Stimulated activated CD8-positive, alpha-beta memory T cell treated with anti-CD3 and anti-CD28 coated beads, Interleukin-15, amount 100 ng/mL, for 1 hour (primary cell): ENCODE data around the gene ELAVL3.
"Not testable (repeated sequence)": the region's sequence is repeated elsewhere in the genome, so short reads cannot be mapped to it uniquely, and the experiment has no call there.

Experiments
- DNase-seq: peaks from one replicate; pipeline ENCODE4 v3.0.0-alpha.2; 2020; ENCODE audit warnings: low read depth

The ELAVL3 gene

DNA sequence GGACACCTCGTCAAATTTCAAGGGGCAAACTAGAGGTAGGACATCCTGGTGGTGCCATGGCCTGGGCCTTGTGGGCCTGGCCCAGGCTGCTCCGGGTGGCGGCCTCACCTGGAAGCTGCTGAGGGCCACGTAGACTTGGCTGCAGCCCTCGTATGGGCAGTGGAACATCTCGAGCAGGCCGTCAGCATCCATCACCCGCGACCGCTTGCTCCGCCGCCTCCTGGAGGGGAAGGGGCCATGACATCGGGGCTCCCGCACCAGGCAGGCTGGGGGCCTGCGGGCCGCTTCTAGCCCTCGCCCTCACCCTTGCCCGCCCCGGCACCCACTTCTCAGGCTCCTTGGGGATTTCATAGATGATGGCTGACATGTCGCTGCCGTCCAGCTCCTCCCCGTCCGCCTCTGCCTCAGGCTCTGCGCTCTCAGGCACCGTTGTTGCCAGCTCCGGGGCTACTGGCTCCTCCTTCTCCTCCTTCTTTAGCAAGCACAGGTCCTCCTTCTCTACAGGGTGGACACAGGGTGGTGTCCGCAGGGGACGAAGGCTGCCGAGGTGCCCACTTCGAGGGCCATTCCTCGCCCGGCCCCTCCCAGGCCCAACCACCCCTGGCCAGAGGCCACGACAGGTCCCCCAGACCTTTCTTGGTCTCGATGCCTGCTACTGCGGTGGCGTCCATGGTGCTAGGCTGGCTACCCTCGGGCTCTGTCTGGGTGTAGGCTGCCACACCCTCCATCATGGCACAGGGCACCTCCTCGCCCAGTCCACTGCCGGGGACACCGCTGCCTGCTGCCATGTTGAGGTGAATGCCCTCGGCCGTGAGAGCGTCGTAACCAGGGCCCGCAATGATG, 6.0 kb upstream of the ELAVL3 start:
- DNase-seq = no peak

DNA sequence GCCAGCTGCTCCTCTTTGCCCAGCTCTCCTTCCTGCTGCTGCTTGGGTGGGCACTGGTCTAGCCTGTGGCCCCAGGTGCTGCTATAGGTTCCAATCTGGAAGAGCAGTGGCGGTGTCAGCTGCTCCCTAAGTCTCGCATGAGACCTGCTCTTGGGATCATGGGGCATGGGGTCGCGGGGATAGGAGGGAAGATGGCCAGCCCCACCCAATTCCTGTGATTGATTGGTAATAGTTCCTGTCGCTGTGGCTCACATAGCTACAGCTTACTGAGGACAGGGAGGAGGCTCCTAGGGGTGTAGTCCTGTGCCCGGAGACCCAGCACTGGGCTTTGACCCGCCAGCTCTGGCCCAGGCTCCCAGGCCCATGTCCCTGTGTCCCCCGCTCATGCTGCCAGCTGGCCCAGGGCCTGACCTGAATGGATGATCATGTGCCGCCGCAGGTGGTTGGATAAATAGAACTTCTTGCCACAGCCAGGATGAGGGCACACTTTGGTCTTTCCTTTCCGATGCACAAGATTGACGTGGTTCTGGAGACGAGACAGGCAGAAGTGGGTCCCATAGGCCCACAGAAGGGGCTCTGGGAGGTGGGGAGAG, 4.5 kb upstream of the ELAVL3 start:
- DNase-seq = no peak

DNA sequence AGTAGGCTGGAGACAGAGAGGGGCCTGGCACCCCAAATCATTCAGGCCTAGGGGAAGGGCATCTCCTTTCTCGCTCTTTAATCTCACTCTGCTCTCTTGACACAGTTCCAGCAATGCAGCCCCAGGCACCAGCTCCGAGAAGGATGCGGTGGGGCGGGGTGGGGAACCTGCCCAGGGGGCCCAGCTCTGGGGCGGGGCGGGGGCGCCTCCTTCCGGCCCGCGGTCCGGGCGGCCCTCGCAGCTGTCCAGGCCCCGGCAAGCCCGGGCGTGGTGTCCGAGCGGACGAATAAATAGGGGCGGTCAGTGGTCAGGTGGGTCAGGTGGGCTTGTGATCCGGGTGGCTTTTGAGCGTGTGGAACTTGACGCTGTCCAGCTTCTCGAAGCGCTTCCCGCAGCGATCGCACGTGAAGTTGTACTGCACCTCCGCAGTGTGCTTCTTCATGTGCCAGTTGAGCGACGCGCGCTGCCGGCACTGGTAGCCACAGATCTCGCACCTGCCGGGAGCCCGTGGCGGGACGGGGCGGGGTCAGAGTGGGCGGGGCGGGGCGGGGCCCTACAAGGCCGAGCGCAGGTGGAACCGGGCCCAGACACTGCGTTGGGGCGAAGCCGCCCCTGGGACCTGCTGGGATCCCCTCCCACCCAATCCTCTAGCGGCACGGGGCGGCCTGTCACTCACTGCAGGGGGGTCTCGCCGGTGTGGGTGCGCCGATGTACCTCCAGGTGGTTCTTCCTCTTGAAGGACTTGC, 2.7 kb upstream of the ELAVL3 start:
- DNase-seq = no peak

DNA sequence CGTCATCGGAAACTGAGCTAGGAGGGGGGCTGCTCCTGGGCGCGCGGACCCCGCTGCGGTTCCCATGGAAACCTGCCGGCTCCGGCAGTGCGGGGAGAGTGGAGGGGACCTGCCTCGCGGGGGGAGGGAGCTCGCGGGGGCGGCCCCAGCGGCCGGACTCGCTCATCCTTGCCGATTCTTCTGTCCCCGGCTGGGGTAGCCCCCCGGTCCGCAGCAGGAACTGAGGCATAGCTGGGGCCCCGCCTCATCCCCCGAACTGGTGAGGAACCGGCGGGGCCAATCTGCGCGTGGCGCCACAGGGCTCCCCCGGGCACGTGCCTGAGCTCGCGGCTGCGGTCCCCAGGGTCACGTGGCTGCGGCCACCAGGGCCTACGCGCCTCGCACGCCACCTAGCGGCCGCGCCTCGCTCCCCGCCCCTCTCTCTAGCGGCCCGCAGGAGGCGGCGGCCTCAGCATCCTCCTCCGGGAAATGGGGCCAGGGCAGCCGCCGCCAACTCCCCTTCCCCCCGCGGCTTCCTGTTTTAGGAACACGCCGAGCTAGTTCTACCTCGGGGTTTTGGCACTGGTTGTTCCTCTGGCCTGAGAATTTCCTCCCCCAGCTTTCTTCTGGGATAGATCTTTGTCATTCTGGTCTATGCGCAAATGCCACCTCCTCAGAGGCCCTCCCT, 1.7 kb upstream of the ELAVL3 start:
- peak; percentile 68 for DNase-seq

DNA sequence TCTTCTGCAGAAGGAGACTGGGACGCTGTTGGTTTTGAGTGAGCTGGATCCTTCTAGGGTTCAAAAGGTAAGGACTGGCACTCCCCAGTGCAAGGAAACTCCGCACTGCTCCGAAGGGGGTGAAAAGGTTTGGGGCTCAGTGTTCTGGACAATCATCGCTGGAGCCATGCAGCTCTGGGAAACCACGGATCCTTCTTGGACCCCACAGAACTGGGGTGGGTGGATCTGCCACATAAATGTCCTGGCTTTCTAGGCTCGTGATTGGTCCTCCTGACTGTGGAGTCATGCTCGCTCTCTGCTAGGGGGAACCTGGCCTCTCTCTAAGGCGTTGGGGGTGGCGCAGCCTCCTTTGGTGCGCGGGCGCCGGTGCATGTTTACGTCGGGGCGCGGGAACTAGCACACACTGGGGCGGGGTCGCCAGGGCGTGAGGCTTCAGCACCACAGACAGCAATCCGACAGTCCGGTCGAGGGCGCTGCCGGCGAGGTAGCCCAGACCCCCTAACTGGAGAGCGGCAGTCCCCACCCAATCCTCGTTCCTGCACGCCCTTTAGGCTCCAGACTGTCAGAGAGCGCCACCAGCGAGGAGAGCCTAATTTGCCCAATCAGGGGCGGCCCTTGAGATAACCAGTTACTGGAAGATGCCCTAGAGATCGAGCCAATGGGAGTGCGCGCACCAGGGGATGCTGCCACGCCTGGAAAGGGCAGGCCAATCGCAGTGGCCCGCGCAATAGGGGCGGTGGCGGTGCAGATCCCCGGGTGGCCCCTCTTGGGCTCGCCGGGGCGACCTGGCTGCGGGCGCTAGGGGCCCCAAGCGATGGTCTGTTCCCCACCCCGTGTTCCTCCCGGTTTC, 913 bp upstream of the ELAVL3 start:
- DNase-seq = peak; percentile 11

DNA sequence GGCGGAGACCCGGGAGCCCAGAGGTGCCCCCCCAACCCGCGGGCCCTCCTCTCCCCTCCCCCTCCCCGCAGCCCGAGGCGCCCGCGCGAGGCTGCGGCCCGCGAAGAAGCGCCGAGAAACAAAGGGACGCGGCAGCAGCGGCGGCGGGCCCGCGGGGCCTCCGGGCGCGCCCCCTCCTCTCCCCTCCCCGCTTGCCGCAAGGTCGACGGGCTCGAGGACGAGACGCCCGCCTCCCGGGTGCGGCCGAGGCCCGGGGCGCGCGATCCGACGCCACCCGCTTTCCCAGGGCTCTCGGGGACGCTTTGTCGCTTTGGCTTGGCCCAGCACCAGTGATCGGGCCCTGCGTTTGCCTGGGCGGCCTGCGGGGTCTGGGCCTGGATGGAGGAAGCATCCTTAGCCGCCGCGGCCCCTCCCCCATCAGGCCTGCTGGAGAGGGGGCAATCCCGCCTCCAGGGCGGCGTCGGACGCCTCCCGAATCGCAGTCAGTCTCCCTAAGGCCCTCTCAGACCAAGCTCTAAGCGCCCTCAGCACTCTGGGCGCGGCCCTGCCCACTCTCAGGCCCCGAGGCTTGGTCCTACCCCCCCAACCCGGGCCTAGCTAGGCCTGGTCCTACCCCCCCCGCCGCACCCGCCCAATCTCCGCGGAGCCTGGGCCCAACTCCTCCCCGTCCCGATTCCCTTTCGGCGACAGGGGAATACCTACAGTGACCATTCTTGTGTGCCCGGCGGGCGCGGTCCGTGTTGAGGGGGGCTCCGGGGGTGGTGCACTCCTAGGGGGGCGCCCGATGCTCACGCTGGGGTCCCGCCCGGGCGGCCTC, 740 bp downstream of the ELAVL3 start:
- no peak for DNase-seq

DNA sequence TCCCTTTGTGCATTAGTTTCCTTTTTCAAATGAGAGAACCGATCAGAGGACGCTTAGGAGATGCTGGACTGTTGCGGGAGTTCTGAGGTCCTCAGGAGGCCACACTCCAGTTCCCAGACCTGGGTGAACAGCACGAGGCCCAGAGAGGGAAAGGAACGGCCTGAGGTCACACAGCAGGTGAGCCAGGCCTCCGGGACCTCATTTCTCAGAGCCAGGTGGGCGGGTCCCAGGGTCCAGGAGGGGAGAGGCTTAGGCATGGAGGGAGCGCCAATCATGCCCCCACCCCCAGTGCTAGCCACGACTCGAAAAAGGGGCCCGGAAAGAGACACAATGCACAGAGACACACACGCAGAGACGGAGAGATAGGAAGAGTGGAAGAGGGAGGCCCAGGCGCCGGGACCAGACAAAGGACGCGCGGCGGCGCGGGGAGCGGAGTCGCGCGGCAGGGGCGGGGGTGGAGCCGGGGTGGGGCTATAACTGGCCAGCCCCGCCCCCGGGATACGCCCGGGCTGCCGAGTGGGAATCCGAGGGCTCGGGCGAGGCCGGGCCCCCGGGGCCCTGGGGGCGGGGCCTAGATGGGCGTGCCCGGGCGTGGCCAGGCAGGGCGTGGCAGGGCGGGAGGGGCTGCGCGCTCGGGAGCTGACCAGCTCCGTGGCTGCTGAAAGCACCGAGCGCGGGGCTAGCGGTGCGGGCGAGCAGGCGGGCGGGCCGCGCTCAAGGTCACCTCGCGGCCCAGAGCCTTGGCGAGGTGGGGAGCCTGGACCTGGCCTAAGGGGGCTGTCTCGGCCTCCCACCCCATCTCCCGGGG, 1.6 kb downstream of the ELAVL3 start:
- DNase-seq = no peak

DNA sequence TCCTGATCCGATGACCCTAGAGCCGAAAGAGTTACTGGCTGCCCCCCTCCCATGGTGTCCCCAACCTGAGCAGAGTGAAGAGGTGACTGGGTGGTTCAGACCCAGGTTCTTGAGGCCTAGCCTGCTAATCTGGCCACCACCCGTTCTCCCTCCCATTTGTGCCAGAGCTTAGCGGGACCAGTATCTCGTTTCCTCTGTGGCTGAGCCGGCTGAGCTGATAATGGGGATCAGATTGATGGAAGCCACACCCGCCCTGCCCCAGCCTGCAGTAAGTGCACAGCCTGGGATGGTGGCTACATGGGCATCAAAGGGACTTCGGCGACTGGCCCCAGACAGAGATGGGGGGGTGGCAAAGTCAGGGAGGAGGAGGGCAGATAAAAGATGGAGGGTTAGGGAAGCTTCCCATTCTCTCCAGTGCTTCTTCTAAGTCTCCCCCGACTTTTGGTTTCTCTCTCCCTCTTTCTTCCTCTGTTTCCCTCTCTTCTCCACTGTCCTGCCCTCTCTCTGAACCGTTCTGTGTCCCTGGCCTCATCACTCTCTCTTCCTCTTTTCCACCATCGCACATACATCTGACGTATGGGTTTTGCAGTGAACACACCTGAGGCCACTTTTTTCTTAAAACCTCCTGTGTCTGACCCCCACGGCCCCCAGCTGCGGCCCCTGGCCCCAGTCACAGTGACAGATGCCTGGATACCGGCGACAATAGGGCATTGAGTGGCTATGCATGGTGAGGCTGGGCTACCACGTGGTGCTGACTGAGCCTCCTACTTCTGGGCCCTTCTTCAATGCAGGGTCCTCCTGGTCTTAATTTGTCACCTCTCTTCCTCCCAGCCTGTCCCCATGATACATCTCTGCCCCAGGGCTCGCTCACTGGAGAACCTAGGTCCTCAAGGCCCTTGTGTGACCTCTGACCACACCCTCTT, 2.4 kb downstream of the ELAVL3 start:
- no peak for DNase-seq

DNA sequence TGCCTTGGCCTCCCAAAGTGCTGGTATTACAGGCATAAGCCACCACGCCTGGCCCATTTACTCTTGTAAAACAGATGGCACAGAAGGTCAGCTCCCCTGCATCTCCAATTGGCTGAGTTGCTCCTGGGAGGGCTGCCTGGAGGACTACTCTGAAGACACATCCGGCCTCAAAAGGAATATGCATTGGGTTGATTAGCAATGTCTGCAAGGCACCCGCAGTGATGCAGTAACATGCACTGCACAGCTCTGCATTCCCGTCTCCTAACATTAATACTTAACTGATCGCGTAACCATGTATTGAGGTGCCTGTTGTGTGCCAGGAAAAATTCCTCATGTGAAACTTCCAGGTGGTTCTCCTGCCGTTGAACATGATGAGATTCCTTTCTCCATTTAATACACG, 5.0 kb downstream of the ELAVL3 start:
- no peak for DNase-seq

DNA sequence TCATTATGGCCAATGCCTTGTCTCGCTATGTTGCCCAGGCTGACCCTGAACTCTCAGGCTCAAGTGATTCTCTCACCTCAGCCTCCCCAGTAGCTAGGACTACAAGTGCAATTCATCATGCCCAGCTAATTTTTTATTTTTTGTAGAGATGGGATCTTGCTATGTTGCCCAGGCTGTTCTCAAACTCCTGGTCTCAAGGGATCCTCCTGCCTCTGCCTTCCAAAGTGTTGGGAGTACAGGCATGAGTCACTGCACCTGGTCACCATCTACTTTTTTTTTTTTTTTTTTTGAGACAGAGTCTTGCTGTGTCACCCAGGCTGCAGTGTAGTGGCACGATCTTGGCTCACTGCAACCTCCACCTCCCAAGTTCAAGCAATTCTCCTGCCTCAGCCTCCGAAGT, 5.5 kb downstream of the ELAVL3 start:
- DNase-seq = not testable (repeated sequence)

DNA sequence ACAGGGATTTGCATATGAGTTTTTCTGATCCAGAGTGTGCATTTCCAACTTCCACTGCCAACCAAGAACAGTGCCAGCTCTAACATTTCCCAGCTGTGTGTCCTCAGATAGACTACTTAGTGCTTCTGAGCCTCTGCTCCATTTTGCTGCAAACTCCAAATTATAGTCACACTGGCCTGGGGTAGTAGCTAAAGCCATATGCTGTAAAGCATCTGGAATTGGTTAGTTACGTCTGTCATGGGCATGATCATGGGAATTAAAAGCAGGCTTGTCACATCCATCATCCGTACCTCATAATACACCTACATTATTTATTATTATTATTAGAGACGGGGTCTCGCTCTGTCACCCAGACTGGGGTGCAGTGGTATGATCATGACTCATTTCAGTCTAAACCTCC, 7.1 kb downstream of the ELAVL3 start:
- DNase-seq = no peak

DNA sequence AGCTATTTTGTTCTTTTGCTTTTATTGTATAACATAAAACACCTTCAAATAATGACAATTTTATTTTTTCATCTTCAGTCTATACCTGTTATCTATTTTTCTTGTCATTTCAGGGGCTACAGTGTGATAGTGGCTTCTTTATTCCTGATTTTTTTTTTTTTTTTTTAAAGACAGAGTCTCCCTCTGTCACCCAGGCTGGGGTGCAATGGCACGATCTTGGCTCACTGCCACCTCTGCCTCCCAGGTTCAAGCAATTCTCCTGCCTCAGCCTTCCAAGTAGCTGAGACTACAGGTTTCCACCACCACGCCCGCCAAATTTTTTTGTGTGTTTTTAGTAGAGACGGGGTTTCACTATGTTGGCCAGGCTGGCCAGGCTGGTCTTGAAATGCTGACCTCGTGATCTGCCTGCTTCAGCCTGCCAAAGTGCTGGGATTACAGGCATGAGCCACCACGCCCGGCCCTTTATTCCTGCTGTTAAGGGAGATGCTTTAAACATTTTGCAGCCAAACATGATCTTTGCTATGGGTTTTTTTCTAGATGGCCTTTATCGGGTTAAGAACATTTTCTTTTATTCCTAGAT, 12.5 kb downstream of the ELAVL3 start:
- DNase-seq = not testable (repeated sequence)

DNA sequence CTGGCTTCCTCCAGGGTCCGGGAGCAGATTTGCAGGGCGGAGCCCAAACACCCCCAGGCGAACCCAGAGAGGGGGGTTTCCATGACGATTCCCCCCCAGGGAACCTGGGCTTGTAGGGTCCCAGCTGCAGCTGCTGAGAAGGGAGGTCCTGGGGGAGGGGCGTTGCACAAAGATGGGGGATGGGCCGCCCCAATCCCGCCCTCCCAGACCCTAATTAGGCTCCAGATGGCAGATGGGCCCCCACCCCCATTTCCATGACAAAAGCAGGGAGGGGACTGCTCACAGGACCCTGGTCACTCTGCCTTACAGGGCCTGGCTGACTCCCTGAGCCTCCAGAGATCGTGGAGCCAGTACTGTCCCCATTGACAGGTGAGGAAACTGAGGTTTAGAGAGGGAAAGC, 15.2 kb downstream of the ELAVL3 start:
- DNase-seq = no peak

DNA sequence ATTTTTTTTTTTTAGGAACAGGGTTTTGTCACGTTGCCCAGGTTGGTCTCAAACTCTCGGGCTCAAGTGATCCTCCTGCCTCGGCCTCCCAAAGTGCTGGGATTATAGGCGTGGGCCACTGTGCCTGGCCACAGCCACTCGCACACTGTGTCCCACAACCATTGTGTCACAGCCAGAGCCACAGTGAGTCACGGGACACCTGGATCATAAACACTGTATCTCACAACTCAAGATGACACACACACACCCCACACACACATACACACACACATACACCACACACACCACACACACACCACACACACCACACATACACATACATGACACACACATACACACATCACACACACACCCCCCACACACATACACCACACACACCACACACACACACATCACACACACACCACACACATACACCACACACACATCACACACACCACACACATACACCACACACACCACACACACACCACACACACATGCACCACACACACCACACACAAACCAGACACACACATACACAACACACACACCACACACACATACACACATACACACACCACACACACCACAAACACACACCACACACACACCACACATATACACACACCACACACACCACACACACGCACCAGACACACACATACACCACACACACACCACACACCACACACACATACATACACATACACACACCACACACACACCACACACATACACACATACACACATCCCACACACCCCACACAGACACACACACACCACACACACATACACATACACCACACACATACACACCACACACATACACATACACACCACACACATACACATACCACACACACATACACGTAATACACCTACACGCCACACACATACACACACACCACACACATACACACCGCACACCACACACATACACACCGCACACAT, 16.2 kb downstream of the ELAVL3 start:
- no peak for DNase-seq

DNA sequence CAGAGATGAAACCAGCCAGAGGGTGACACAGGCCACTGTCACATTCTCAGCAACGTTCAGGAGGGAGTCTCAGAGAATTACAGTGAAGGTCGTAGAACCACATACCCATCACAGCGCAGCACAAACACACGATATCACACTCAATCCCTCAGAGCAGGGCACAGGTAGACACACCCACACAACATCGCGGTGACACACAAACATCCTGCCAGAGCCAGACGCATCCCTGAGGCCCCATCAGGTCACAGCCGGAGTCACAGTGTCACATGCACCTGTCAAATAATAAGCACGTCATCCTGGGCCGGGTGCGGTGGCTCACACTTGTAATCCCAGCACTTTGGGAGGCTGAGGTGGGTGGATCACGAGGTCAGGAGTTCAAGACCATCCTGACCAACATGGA, 17.5 kb downstream of the ELAVL3 start:
- DNase-seq = no peak

DNA sequence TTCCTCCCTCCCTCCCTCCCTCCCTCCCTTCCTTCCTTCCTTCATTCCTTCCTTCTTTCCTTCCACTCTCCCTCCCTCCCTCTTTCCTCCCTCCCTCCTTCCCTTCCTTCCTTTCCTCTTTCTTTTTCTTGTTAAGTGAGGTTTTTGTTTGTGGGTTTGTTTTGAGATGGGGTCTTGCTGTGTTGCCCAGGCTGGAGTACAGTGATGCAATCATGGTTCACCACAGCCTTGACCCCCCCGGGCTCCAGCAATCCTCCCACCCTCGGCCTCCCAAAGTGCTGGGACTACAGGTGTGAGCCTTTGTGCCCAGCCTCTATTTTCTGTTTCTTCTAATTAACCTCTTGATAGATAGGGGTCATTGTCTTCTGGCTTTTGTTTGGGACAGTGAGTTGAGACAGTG, 19.4 kb downstream of the ELAVL3 start:
- DNase-seq = no peak

DNA sequence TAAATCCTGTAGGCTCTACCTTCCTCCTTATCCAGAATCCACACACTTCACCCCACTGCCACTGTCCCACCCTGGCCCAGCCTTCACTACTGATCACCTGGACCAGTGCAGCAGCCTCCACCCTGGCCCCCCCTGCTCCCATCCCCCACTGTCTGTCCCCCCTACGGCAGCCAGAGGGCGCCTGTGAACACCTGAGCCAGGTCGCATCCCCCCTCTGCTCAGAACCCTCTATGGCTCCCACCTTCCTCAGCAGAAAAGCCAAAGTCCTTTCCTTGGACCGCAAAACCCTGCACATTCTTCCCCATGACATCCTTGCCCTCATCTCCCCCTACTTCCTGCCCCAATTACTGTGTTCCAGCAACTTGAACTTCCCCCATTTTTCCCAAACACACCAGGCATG, 20.6 kb downstream of the ELAVL3 start:
- DNase-seq = no peak
